D721Med (cell line): Measurements from ENCODE around the gene AK2.

Experiments used
- DNase-seq: peaks from one replicate; pipeline ENCODE4 v3.0.0; 2011; ENCODE audit warnings: low spot score; ENCODE audit not compliant: insufficient read length
- FAIRE-seq: peaks from 2 replicates; lab custom pipeline; 2011; peaks lifted over from hg19 to GRCh38; lab: Jason Lieb, UNC
- TF ChIP-seq, protein P1 (sequence below): IDR thresholded peaks from 2 replicates; pipeline ENCODE4 v1.5.1; 2012; ENCODE audit warnings: mild to moderate bottlenecking, control low read depth; ENCODE audit not compliant: insufficient read depth; ENCODE audit errors: missing control alignments

Gene AK2

DNA sequence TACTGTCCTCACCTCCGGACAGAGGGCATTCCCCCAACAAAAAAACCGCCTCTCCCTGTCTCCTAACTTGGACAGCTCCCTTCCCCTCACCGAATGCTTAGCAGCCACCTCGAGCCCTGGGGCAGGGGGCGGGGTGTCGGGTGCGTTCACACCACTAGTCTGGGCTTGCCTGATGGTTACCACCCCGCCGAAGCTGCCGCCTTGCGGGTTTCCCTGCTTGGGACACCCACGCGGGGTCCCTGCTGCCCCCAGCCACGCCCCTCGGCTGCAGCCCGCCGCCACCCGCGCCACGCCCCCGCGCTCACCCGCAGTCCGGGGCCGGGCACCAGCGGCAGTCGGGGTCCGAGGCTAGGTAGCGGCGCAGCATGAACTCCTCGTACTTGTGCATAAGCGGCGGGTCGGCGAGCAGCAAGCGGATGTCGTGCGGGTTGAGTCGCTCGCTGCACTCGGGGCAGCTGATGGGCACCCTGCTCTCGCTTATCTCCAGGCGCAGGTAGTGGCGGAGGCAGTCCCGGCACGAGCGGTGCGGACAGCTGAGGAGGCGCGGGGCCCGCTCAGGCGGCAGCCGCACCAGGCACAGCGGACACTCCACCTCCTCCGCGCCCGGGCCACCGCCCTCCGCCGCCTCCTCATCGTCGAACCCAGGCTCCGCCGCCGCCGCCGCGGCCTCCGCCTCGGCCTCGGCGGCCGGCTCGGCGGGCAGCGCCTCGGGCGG, 72.8 kb downstream of the AK2 start:
- TF ChIP-seq, protein P1, sequence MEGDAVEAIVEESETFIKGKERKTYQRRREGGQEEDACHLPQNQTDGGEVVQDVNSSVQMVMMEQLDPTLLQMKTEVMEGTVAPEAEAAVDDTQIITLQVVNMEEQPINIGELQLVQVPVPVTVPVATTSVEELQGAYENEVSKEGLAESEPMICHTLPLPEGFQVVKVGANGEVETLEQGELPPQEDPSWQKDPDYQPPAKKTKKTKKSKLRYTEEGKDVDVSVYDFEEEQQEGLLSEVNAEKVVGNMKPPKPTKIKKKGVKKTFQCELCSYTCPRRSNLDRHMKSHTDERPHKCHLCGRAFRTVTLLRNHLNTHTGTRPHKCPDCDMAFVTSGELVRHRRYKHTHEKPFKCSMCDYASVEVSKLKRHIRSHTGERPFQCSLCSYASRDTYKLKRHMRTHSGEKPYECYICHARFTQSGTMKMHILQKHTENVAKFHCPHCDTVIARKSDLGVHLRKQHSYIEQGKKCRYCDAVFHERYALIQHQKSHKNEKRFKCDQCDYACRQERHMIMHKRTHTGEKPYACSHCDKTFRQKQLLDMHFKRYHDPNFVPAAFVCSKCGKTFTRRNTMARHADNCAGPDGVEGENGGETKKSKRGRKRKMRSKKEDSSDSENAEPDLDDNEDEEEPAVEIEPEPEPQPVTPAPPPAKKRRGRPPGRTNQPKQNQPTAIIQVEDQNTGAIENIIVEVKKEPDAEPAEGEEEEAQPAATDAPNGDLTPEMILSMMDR: no peak
- no peak for FAIRE-seq
- DNase-seq: no peak

DNA sequence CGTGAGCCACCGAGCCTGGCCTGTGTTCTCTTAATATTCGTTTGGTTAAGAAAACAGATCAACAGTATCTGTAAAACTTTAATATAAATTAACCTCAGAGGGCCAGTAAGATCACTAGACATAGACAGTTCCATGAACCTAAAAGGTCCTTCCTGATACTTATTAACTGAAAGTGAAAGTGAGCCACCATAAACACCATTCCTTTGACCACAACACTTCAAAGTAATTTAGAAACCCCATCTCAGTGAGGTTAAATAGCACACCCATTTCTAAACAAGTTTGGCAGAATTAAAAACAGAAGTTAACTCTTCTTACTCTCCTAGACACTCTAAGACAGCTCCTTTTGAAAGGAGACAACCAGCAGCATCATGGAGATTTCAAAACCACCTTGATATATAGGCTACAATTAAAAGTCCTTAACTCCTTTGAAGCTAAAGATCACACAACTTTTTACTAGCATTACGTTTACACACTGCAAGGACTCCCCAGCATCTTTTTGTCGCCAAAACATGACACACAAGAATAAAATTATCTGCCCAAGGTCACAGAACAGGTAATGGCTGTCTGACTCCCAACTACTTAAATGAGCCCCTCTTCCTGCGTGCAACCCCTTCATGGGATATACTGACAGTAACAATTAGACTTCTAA, 74.3 kb downstream of the AK2 start:
- DNase-seq (no peak), FAIRE-seq (no peak)

DNA sequence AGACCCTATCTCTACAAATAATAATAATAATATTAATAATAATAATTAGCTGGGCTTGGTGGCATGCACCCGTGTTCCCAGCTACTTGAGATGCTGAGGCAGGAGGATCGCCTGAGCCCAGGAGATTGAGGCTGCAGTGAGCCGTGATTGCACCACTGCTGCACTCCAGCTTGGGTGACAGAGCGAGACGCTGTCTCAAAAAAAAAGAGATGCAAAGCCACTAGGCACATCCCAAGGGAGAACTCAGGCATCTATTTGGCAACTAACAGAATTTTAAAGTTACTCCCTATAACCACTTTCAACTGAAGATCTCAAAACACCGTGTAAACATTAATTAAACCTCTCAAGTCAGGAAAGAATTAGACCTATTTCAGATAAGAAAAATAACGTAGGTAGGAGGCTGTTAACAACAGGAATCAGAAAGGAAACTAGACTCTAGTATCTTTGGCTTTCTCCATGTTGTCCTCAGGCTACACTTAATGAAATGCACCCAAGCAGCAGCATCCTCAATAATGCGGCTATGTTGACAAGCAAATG, 75.8 kb downstream of the AK2 start:
- TF ChIP-seq, protein P1: no peak
- no peak for FAIRE-seq
- no peak for DNase-seq

More for the DNA sequence above, 74.3 kb downstream of the AK2 start:
- TF ChIP-seq, protein P1: no peak

DNA sequence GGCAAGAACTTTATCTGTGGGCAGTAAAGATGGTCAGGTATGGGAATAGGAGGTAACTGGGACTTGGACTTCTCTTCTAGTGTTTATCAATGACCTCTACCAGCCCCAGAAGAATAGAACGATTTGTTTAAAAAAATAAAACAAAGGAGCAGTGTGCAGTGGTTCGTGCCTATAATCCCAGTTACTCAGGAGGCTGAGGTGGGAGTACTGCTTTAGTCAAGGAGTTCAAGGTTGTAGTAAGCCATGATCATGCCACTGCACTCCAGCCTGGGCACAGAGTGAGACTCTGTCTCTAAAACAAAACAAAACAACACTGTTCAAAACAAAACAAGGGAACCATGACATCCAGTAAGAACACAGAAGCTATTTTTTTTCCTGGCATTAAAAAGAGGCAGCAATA, 76.3 kb downstream of the AK2 start:
- TF ChIP-seq, protein P1: no peak
- no peak for DNase-seq
- FAIRE-seq: no peak

DNA sequence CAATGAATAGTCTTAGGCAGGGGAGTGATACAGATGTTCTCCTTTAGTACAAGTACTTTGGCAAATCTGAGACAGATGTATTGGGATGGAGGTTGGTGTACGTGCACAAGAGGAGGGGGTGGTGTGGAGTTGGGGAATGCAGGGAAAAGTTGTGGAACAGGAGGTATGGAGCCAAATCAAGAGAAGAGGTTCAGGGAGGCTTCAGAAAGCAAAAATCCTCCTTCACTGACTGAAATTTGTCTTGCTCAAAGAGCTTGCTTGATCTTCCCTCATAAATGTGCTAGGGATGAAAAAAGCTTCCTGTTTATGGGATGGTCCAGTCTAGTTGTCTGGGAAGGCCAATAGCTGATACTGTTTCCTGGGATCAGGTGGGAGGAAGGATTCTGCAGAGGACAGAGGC, 77.9 kb downstream of the AK2 start:
- TF ChIP-seq, protein P1: no peak
- FAIRE-seq: no peak

More for the DNA sequence above, 77.9 kb downstream of the AK2 start:
- no peak for DNase-seq
